ENCODE results near the gene PUSL1.

DNA sequence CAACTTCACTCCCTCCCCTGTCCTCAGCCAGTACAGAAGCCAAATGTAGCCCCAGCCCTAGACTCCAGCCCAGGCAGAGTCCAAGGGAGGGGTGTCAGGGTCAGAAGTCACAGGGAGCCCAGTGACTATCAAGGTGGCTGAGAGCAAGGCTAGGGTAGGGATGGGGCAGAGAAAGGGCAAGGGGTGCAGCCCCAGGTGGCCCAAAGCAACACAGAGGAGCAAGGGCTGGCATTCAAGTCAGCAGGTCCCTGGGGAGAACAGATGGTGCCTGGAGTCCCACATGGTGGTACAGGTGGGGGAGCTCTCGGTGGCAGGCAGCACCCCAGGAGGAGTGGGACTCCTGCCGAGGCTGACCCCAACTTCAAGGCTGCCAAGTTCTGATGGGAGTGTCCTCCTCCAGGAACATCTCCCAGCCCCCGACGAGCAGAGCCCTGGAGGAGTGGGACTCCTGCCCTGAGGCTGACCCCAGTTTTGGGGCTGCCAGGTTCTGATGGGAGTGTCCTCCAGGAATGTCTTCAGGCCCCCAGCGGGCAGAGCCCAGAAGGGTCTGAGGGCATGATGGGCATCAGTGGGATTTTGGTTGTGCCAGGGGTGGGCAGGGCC is 44.5 kb downstream of the PUSL1 start:
- TF ChIP-seq, protein P1, sequence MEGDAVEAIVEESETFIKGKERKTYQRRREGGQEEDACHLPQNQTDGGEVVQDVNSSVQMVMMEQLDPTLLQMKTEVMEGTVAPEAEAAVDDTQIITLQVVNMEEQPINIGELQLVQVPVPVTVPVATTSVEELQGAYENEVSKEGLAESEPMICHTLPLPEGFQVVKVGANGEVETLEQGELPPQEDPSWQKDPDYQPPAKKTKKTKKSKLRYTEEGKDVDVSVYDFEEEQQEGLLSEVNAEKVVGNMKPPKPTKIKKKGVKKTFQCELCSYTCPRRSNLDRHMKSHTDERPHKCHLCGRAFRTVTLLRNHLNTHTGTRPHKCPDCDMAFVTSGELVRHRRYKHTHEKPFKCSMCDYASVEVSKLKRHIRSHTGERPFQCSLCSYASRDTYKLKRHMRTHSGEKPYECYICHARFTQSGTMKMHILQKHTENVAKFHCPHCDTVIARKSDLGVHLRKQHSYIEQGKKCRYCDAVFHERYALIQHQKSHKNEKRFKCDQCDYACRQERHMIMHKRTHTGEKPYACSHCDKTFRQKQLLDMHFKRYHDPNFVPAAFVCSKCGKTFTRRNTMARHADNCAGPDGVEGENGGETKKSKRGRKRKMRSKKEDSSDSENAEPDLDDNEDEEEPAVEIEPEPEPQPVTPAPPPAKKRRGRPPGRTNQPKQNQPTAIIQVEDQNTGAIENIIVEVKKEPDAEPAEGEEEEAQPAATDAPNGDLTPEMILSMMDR (conservative IDR thresholded peaks at IDR 0.05; ENCODE audit: low read depth in 2 of 2) = no peak
- TF ChIP-seq ZNF114 (CRISPR knock-in tag; IDR thresholded peaks at IDR 0.05) (no peak), JUNB (IDR thresholded peaks at IDR 0.05; ENCODE audit: unreplicated experiment) (no peak), STAT1 (IDR thresholded peaks at IDR 0.05; ENCODE audit: unreplicated experiment) (no peak), EZH2phosphoT487 (IDR thresholded peaks at IDR 0.05; ENCODE audit: unreplicated experiment) (no peak)

Measured in GM23338 (cell line).